Activated B cell treated with CpG ODN at 0.5 μM for 24 hours (primary cell): ENCODE measurements around the gene TPT1. TPM values are rescaled to one million over a fixed set of nuclear protein-coding genes. Genes with fewer than 3 reads are reported as not detected.

ENCODE experiments used
- ATAC-seq: fragments of 200-7000 bp; cut with Tn5 transposase; one replicate; pipeline ENCODE4 v1.10.0; 2021; ENCODE audit warnings: low read depth, mild to moderate bottlenecking, moderate library complexity
- CTCF ChIA-PET: fragments of 350-600 bp; sonication (Branson Sonifier 250); formaldehyde crosslinking; loops from one replicate; lab custom pipeline; 2021; ENCODE audit warnings: antibody characterized with exemption; lab: Charles Lee
- POLR2A ChIA-PET: fragments of 350-600 bp; sonication (Branson Sonifier 250); formaldehyde crosslinking; loops from one replicate; lab custom pipeline; 2021; ENCODE audit warnings: antibody characterized with exemption; lab: Charles Lee
- DNase-seq: peaks from one replicate; pipeline ENCODE4 v3.0.0; 2022
- H3K27ac Mint-ChIP-seq: one replicate; pipeline ENCODE4 v1.8.0; 2020; ENCODE audit warnings: mixed read lengths
- H3K27me3 Mint-ChIP-seq: one replicate; pipeline ENCODE4 v1.8.0; 2021; ENCODE audit warnings: mixed read lengths
- H3K36me3 Mint-ChIP-seq: one replicate; pipeline ENCODE4 v1.8.0; 2021; ENCODE audit warnings: low read depth, mixed read lengths
- H3K4me1 Mint-ChIP-seq: one replicate; pipeline ENCODE4 v1.8.0; 2021; ENCODE audit warnings: mixed read lengths
- H3K4me3 Mint-ChIP-seq: one replicate; pipeline ENCODE4 v1.8.0; 2020; ENCODE audit warnings: mild to moderate bottlenecking, mixed read lengths
- H3K9me3 Mint-ChIP-seq: one replicate; pipeline ENCODE4 v1.8.0; 2020; ENCODE audit warnings: mixed read lengths
- CTCF ChIP-seq: fragments of 200-600 bp; IDR thresholded peaks from one replicate; pipeline ENCODE4 v1.8.0; 2022; ENCODE audit warnings: antibody characterized with exemption, mild to moderate bottlenecking
- intact Hi-C: fragments of 100-400 bp; cut with micrococcal nuclease; formaldehyde crosslinking; loops from one replicate; pipeline ENCODE4 v1.15.1; 2024
- total RNA-seq: library from RNA; stranded (reverse); gene quantifications from 2 replicates; pipeline ENCODE4 v1.2.3, GENCODE V29; 2022

TPT1 gene
- total RNA-seq, 1 donor from 2014 or later, result 3,880 TPM

DNA sequence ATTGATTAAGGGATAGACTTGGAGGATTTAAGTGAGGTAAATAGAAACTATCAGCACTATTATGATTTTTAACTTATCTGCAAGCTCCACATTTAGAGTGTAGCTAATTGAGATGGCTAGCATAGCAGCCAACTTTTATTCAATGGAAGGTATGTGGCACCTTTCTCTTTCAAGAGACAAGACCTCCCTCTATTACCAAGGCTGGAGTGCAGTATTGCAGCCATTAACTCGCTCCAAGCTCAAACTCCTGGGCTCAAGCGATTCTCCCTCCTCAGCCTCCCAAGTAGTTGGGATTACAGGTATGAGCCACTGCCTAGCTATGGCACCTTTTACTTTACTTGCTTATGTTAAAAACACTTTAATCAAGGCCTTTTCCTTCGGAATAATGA, 8.2 kb downstream of the TPT1 start:
- Mint-ChIP-seq H3K27ac (peak overlapping the region; percentile 48), H3K4me1 (peaks cover 84% of the 10 kb centered on the region), H3K36me3 (peaks cover 40% of the 10 kb centered on the region), H3K9me3 (no peaks in the 10 kb centered on the region), H3K27me3 (no peaks in the 10 kb centered on the region), H3K4me3 (no peak overlapping the region)
- no peak for TF ChIP-seq CTCF
- CTCF ChIA-PET, result no interaction called here
- DNase-seq (no peak), ATAC-seq (no peak)
- intact Hi-C loops, result no loop called here
- POLR2A ChIA-PET, result interaction anchor here (0.8 to 2.3 kb wide), 2 partner anchors 8 to 35 kb away, joined by 3 to 15 read pairs; partner anchors contain the start of gene TPT1

DNA sequence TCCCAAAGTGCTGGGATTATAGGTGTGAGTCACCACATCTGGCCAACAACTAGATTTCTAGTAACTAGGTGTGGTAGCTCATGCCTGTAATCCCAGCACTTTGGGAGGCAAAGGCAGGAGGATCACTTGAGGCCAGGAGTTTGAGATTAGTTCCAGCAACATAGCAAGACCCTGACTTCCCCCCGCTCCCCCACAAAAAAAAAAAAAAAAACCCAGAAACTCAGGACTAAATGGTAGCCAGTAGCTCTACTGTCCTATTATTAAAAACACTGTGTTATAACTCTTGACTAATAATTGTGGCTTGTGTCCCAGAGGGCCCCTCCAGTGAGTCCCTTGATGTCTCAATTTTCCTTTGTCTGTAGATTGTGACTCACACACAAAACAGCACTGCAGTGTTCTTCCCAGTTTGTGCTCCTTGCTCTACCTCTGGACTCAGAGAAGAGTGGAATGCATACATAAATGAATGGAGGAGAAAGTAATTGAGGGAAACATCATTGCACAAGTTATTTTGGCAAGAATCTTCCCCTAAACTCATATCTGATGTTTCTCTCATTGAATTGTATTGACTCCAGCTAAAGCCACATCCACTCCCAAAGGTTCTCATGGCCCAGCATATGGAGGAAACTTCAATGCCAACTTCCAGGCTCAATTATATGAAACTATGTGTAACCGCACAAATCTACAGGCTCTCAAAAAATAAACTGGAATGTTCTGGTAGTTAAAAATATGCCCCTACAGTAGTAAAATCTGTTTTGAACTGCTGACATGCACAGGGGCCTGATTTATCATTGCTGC, 8.8 kb downstream of the TPT1 start:
- no peak for TF ChIP-seq CTCF
- intact Hi-C loops, result no loop called here
- Mint-ChIP-seq H3K9me3 (no peaks in the 10 kb centered on the region), H3K36me3 (peaks cover 34% of the 10 kb centered on the region), H3K4me3 (no peak overlapping the region), H3K4me1 (peaks cover 82% of the 10 kb centered on the region), H3K27me3 (no peaks in the 10 kb centered on the region), H3K27ac (peak overlapping the region; percentile 48)
- ATAC-seq (no peak), DNase-seq (no peak)
- ChIA-PET CTCF (no interaction called here), POLR2A (interaction anchor here (0.8 to 2.3 kb wide), 2 partner anchors 9 to 36 kb away, joined by 3 to 15 read pairs; partner anchors contain the start of gene TPT1)

DNA sequence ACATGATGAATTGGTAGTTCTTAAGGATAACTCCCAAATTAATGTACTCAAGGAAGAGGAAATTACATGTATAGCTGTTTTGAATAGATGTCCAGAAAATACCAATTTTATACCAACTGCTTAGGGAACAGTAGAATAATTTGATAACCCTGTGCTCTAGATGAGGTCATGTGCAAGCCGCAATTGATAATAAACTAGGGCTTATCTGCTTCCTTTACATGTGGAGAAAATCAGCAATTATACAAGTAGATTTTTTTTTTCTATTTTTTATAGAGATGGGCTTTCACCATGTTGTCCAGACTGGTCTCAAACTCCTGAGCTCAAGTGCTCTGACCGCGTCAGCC, 9.3 kb downstream of the TPT1 start:
- H3K4me1 Mint-ChIP-seq, result peaks cover 76% of the 10 kb centered on the region
- ChIA-PET POLR2A (interaction anchor here (2.3 kb wide), 1 partner anchor 9 kb away, joined by 15 read pairs; the partner anchor contains the start of gene TPT1), CTCF (no interaction called here)
- no peak overlapping the region for H3K4me3 Mint-ChIP-seq
- H3K36me3 Mint-ChIP-seq, result peaks cover 28% of the 10 kb centered on the region
- TF ChIP-seq CTCF, result no peak
- no peaks in the 10 kb centered on the region for H3K9me3 Mint-ChIP-seq
- DNase-seq, result no peak
- intact Hi-C loops, result no loop called here
- H3K27ac Mint-ChIP-seq, result peak overlapping the region; percentile 50
- H3K27me3 Mint-ChIP-seq, result no peaks in the 10 kb centered on the region
- no peak for ATAC-seq

DNA sequence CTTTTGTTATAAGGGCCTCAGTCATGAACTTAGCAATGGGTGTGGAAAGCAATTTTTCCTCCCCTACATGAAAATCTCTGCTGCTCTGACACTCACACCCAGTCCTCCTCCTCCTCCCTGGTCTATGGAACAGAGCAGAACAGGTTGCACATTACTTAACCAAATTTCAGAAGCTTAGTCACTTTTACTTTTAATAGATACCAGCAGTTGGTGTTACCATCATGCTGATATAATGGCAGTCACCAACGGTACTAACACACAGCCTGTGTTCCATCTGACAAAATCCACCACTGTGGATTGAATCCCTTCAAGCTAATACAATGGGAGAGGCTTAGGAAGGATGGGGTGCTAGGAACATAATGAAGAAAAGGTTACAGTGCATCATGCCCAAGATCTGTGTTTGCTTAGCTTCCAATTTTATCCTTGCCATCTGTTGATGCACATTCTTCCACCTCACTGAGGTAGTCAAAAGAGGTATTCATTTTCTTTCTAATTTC, 9.8 kb downstream of the TPT1 start:
- H3K27ac Mint-ChIP-seq, result peak overlapping the region; percentile 50
- no peak for DNase-seq
- TF ChIP-seq CTCF, result no peak
- peaks cover 23% of the 10 kb centered on the region for H3K36me3 Mint-ChIP-seq
- peaks cover 71% of the 10 kb centered on the region for H3K4me1 Mint-ChIP-seq
- ChIA-PET POLR2A (interaction anchor here (2.3 kb wide), 1 partner anchor 10 kb away, joined by 15 read pairs; the partner anchor contains the start of gene TPT1), CTCF (no interaction called here)
- no peaks in the 10 kb centered on the region for H3K9me3 Mint-ChIP-seq
- H3K27me3 Mint-ChIP-seq, result no peaks in the 10 kb centered on the region
- no peak for ATAC-seq
- no peak overlapping the region for H3K4me3 Mint-ChIP-seq
- intact Hi-C loops, result no loop called here

DNA sequence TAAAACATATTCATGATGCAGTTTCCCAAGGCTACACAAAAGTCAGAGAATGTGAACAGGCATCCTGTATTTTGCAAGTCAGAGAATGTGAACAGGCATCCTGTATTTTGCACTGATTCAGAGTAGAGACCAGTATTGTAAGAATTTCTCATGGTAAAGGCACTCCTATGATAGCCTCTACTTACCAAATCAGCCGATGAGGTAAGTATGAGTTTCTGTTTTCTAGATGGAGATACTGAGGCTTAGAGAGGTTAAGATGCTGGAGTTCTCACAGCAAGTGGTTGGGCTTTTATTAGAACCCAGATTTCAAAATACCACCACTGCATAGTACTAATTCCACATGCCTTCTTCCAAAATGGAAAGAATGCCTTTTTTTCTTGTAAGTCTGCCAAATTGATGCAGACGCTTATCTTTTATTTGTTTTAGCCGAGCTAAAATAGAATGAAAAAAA, 12.3 kb downstream of the TPT1 start:
- ChIA-PET CTCF (no interaction called here), POLR2A (interaction anchor here (0.7 to 1.2 kb wide), 2 partner anchors 12 to 264 kb away, joined by 3 to 16 read pairs; partner anchors contain the start of gene TPT1)
- no peak for TF ChIP-seq CTCF
- DNase-seq, result no peak
- no peaks in the 10 kb centered on the region for H3K27me3 Mint-ChIP-seq
- peaks cover 50% of the 10 kb centered on the region for H3K4me1 Mint-ChIP-seq
- H3K9me3 Mint-ChIP-seq, result no peaks in the 10 kb centered on the region
- no peak overlapping the region for H3K27ac Mint-ChIP-seq
- intact Hi-C loops, result loop anchor here (1.0 kb wide), 1 partner anchor 13 kb away; the partner anchor contains the start of gene TPT1
- H3K36me3 Mint-ChIP-seq, result peaks cover 3% of the 10 kb centered on the region
- ATAC-seq, result no peak
- no peak overlapping the region for H3K4me3 Mint-ChIP-seq
